ENCODE data around the gene ISG20L2.

DNA sequence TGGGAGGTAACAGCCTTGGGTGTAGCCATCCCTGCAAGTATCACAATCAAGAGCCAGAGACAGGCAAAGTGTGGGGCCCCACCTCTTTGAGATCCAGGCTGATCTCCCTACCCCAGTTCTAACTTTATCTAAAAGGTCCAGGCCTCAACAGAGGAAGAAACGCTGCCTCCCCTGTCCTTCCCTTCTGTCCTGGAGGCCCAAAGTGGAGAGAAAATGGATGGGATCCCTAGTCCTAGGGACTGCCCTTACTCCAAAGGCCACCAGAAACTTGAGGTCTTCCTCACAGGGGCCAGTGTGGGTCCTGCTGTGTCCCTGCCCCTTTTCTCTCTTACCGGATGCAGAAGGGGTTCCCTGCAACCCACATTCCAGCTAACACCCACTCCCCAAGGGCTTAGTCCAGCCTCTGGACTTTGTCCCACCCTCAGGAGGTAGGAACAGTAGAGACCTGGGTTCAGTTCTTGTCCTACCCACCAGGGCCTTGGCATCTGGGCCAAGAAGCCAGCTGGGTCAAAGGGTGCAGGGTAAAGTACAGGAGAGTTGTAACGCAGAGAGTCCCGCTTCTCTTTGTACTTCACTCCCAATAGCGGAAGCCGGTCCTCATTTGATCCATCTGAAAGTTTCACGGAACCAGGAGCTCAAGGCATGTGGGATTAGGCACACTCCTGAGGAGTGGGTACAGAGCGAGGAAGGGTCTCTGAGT, 21.0 kb upstream of the ISG20L2 start:
- TF ChIP-seq, protein P1, sequence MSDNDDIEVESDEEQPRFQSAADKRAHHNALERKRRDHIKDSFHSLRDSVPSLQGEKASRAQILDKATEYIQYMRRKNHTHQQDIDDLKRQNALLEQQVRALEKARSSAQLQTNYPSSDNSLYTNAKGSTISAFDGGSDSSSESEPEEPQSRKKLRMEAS (IDR thresholded peaks at IDR 0.05): no peak
- no peak for TF ChIP-seq FOSB (CRISPR knock-in tag; IDR thresholded peaks at IDR 0.05)

Measured in A549 (cell line).